Mesendoderm (in vitro differentiated cells): ENCODE measurements around the gene TBP.

Experiments used
- DNase-seq: peaks from one replicate; pipeline ENCODE4 v3.0.0; 2013
- H2AK5ac ChIP-seq: 2 replicates; pipeline ENCODE4 v1.6.1; 2013; ENCODE audit warnings: low read length, inconsistent platforms
- H2BK120ac ChIP-seq: 2 replicates; pipeline ENCODE4 v1.6.1; 2013; ENCODE audit warnings: low read depth, mild to moderate bottlenecking, low read length, moderate library complexity, mixed read lengths
- H2BK15ac ChIP-seq: replicated peaks from 2 replicates; pipeline ENCODE4 v1.6.1; 2013; ENCODE audit warnings: low read depth, mild to moderate bottlenecking, moderate library complexity
- H2BK5ac ChIP-seq: 2 replicates; pipeline ENCODE4 v1.6.1; 2013; ENCODE audit warnings: low read length, inconsistent platforms
- H3K18ac ChIP-seq: 2 replicates; pipeline ENCODE4 v1.6.1; 2013; ENCODE audit warnings: mild to moderate bottlenecking, low read length, mixed read lengths
- H3K23ac ChIP-seq: one replicate; pipeline ENCODE4 v1.6.1; 2013; ENCODE audit warnings: low read length
- H3K27ac ChIP-seq: 2 replicates; pipeline ENCODE4 v1.5.1; 2013; ENCODE audit warnings: low read depth, mild to moderate bottlenecking, inconsistent platforms, low read length, moderate library complexity
- H3K27me3 ChIP-seq: 2 replicates; pipeline ENCODE4 v1.6.1; 2013; ENCODE audit warnings: low read length, control low read depth, mild to moderate bottlenecking, inconsistent platforms; ENCODE audit not compliant: insufficient read depth, poor library complexity
- H3K36me3 ChIP-seq: 2 replicates; pipeline ENCODE4 v1.6.1; 2013; ENCODE audit warnings: low read length, inconsistent platforms; ENCODE audit not compliant: control insufficient read depth, insufficient read depth
- H3K4ac ChIP-seq: one replicate; pipeline ENCODE4 v1.6.1; 2013; ENCODE audit warnings: low read depth, mild to moderate bottlenecking, low read length, moderate library complexity
- H3K4me1 ChIP-seq: 2 replicates; pipeline ENCODE4 v1.6.1; 2013; ENCODE audit warnings: low read depth, low read length, inconsistent platforms; ENCODE audit not compliant: control insufficient read depth
- H3K4me2 ChIP-seq: 2 replicates; pipeline ENCODE4 v1.6.1; 2013; ENCODE audit warnings: low read length
- H3K4me3 ChIP-seq: 2 replicates; pipeline ENCODE4 v1.5.1; 2013; ENCODE audit warnings: mild to moderate bottlenecking, low read length
- H3K56ac ChIP-seq: one replicate; pipeline ENCODE4 v1.6.1; 2013; ENCODE audit warnings: low read length
- H3K79me1 ChIP-seq: 2 replicates; pipeline ENCODE4 v1.6.1; 2013; ENCODE audit warnings: low read length, inconsistent platforms
- H3K79me2 ChIP-seq: 2 replicates; pipeline ENCODE4 v1.6.1; 2013; ENCODE audit warnings: mild to moderate bottlenecking, low read length; ENCODE audit not compliant: control insufficient read depth, insufficient read depth
- H3K9ac ChIP-seq: 2 replicates; pipeline ENCODE4 v1.6.1; 2013; ENCODE audit warnings: low read length, inconsistent platforms
- H4K5ac ChIP-seq: one replicate; pipeline ENCODE4 v1.6.1; 2013; ENCODE audit warnings: low read length
- H4K8ac ChIP-seq: one replicate; pipeline ENCODE4 v1.6.1; 2013; ENCODE audit warnings: low read depth, mild to moderate bottlenecking, control low read depth, low read length, moderate library complexity
- WGBS: extraction: QIAGEN DNeasy Blood & Tissue Kit; methylation state at CpG from one replicate; pipeline ENCODE4 v1.1.7; 2013; ENCODE audit warnings: low lambda C conversion rate, missing lambda C conversion rate; ENCODE audit not compliant: insufficient coverage; ENCODE audit errors: extremely low coverage; 5-methylcytosine and 5-hydroxymethylcytosine counted together

TBP gene

DNA sequence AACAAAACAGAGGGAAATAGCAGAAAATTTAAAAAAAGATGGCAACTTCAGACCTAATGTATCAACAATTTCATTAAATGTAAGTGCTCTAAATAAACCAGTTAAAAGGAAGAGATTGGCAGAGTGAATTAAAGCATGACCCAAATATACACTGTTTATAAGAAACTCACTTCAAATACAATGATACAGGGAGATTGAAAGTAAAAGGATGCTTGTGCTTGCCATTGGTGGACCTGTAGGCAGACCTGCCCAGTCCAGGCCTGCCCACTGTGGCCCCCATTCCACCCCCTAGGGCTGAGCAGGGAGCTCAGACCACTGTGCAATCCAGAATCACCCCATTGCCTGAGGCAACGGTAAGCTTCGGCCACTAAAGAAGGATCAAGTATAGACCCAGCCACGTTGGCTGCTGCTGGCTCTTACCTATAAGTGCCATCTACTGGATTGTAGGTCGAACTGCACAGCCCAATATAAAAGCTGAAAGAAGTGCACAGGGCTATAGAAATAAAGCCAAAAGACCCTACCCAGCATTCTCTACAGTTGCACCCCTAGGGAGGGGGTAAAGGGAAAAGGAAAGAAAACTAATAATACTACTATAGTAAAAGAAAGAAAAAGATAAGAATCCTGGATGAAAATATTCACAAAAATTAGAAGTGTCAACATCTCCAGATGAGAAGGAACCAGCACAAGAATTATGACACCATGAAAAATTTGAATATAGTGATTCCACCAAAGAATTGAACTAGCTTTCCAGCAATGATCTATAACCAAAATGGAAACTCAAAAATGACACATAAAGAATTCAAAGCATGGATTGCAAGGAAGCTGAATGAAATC, 37.2 kb upstream of the TBP start:
- WGBS, result no CpG with 5 or more reads among the region's 4 CpGs

DNA sequence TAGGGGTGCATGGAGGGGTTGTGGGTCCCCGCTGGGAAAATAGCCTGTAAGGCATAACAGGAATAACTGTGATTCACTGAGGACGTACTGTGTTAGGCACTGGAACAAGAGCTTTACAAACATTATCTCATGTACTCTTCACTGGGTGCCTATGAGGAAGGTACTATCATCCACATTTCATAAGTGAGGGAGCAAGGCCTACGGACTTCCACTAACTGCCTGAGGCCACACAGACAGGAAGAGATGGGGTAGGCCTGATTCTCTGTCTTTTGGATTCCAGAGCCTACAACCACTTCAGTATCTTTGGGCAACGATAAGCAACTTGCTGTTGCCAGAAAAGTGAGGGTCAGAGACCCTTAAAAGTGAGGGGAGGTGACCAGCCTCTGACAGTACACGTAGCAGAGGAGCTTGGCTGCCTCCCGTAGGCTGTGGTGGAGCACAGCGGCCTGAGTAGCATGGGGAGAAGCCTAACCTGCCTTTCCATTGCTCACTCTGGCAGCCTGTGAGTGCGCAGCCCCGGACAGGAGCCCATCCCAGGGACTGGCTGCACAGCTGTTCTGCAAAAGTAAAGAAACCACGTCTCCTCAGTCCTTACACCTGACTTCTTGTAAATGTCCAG, 31.5 kb upstream of the TBP start:
- peak; percentile 51 for DNase-seq
- Histone ChIP-seq H3K56ac (no peak overlapping the region), H4K5ac (no peak overlapping the region), H3K18ac (no peak overlapping the region), H3K4ac (no peak overlapping the region), H2BK15ac (no peak overlapping the region), H3K36me3 (no peaks in the 10 kb centered on the region), H3K4me1 (no peaks in the 10 kb centered on the region), H2BK120ac (no peak overlapping the region), H3K79me2 (no peaks in the 10 kb centered on the region), H3K4me3 (no peak overlapping the region), H2AK5ac (no peak overlapping the region), H3K23ac (no peak overlapping the region), H3K27me3 (no peaks in the 10 kb centered on the region), H2BK5ac (no peak overlapping the region), H3K4me2 (no peak overlapping the region), H4K8ac (no peak overlapping the region), H3K27ac (no peak overlapping the region), H3K9ac (no peak overlapping the region), H3K79me1 (no peaks in the 10 kb centered on the region)
- no CpG with 5 or more reads among the region's 10 CpGs for WGBS

More for the DNA sequence above, 37.2 kb upstream of the TBP start:
- no peak overlapping the region for H3K4me3 ChIP-seq
- no peak overlapping the region for H2BK5ac ChIP-seq
- H3K4ac ChIP-seq, result no peak overlapping the region
- no peak overlapping the region for H2BK15ac ChIP-seq
- H3K79me1 ChIP-seq, result no peaks in the 10 kb centered on the region
- H3K27ac ChIP-seq, result no peak overlapping the region
- no peak overlapping the region for H3K9ac ChIP-seq
- no peak overlapping the region for H4K5ac ChIP-seq
- no peak overlapping the region for H3K4me2 ChIP-seq
- DNase-seq, result peak; percentile 89
- no peaks in the 10 kb centered on the region for H3K79me2 ChIP-seq
- no peaks in the 10 kb centered on the region for H3K4me1 ChIP-seq
- no peak overlapping the region for H3K18ac ChIP-seq
- no peaks in the 10 kb centered on the region for H3K27me3 ChIP-seq
- H3K36me3 ChIP-seq, result no peaks in the 10 kb centered on the region
- H2AK5ac ChIP-seq, result no peak overlapping the region
- H2BK120ac ChIP-seq, result no peak overlapping the region
- no peak overlapping the region for H4K8ac ChIP-seq
- H3K56ac ChIP-seq, result no peak overlapping the region
- H3K23ac ChIP-seq, result no peak overlapping the region

DNA sequence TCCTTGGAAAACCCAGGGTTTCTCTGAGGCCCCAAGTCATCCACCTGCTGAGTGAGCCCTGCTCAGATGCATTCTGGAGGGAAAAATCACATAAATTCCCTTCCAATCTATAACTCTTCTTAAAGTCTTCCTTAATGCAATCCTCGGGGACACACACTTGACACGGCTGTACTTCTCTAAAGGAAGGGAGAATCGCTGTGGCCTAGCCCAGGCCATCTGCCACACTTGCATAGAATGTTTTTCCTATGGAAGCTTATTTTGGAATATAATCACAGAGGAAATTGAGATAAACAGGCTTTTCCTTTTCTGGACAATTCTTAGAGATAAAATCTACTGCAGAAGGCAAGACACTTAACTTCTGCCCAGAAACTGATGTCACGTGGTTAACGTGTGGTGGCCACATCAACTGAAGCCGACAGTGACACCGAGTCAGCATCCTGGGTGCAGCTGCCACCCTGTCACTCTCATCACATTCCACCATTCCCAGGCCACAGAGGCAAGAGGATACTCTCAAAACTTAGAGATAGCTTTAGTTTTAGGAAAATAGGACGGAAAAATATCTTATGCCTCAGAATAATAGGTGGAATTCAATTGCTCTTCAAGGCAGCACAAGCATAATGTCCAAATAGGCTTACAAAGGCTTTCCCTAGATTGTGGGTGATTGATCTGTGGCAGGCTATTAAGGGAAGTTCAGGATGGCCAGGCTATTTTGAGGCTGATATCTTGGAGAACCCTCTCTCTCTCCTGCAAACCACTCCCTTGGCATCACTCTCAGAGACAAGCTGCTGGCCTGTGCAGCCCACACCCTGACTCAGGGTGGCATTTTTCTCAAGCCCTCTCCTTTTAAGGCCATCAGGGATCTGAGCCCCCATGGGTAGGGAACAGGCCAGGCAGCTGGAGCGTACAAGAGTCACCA, 30.7 kb upstream of the TBP start:
- Histone ChIP-seq H3K4me2 (no peak overlapping the region), H3K27ac (no peak overlapping the region), H4K8ac (no peak overlapping the region), H3K4me3 (no peak overlapping the region), H4K5ac (no peak overlapping the region), H3K18ac (no peak overlapping the region), H2AK5ac (no peak overlapping the region), H3K79me1 (no peaks in the 10 kb centered on the region), H3K4me1 (no peaks in the 10 kb centered on the region), H3K23ac (no peak overlapping the region), H2BK15ac (no peak overlapping the region), H3K27me3 (no peaks in the 10 kb centered on the region), H3K36me3 (no peaks in the 10 kb centered on the region), H3K4ac (no peak overlapping the region), H3K79me2 (no peaks in the 10 kb centered on the region), H3K56ac (no peak overlapping the region), H2BK120ac (no peak overlapping the region), H2BK5ac (no peak overlapping the region), H3K9ac (no peak overlapping the region)
- WGBS, result no CpG with 5 or more reads among the region's 9 CpGs
- no peak for DNase-seq

DNA sequence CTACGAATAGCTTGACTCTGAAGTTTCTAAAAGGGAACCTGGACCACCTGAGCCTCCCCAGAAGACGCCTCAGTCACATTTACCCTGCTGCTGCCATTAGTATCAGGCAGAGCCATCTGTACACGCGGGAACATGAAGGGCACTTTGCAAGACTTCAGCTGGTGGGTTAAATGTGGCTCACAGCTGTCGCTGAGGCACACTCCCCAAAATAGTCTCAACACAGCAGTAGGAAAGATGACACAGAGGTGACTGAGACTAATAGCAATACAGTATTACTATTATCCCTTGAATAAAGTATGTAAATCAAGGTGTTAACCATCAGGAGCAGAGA, 30.0 kb upstream of the TBP start:
- H4K5ac ChIP-seq, result no peak overlapping the region
- H3K18ac ChIP-seq, result no peak overlapping the region
- H3K36me3 ChIP-seq, result no peaks in the 10 kb centered on the region
- no peak for DNase-seq
- H3K4ac ChIP-seq, result no peak overlapping the region
- H2BK5ac ChIP-seq, result no peak overlapping the region
- no peaks in the 10 kb centered on the region for H3K79me1 ChIP-seq
- H2BK120ac ChIP-seq, result no peak overlapping the region
- no peaks in the 10 kb centered on the region for H3K79me2 ChIP-seq
- H3K56ac ChIP-seq, result no peak overlapping the region
- H4K8ac ChIP-seq, result no peak overlapping the region
- no peak overlapping the region for H2BK15ac ChIP-seq
- no peak overlapping the region for H3K9ac ChIP-seq
- H3K4me3 ChIP-seq, result no peak overlapping the region
- no peak overlapping the region for H3K23ac ChIP-seq
- H2AK5ac ChIP-seq, result no peak overlapping the region
- H3K27me3 ChIP-seq, result no peaks in the 10 kb centered on the region
- H3K27ac ChIP-seq, result no peak overlapping the region
- no peaks in the 10 kb centered on the region for H3K4me1 ChIP-seq
- H3K4me2 ChIP-seq, result no peak overlapping the region
- WGBS, result no CpG with 5 or more reads among the region's 5 CpGs

DNA sequence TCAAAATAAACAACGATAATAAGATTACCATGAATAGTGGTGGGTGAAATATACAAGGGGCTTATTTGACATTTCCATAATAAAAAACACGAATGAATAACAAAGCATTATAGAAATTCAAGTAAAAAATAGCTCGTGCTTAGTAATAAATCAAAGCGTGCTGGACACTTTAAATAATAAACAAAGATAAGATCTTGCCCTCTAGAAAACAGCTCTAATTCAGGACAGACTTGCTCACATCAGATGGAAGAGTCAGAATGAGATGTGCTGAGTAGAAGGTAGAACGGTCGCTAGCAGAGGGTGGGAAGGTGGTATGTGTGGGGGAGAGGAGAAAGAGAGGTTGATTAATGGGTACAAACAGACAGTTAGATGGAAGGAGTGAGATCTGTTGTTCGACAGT, 28.4 kb upstream of the TBP start:
- Histone ChIP-seq H2BK5ac (no peak overlapping the region), H3K9ac (no peak overlapping the region), H3K79me2 (no peaks in the 10 kb centered on the region), H3K4me2 (no peak overlapping the region), H3K23ac (no peak overlapping the region), H3K4ac (no peak overlapping the region), H3K36me3 (no peaks in the 10 kb centered on the region), H4K8ac (no peak overlapping the region), H3K4me1 (no peaks in the 10 kb centered on the region), H3K4me3 (no peak overlapping the region), H4K5ac (no peak overlapping the region), H3K27ac (no peak overlapping the region), H2AK5ac (no peak overlapping the region), H3K18ac (no peak overlapping the region), H3K56ac (no peak overlapping the region), H3K27me3 (no peaks in the 10 kb centered on the region), H3K79me1 (no peaks in the 10 kb centered on the region), H2BK120ac (no peak overlapping the region), H2BK15ac (no peak overlapping the region)
- 100% methylated on average over 2 of the region's 7 CpGs for WGBS
- DNase-seq, result no peak
